HL-60 (cell line): Measurements from ENCODE around the gene MALSU1.

Source experiments
- DNase-seq, 2 experiments: peaks; one replicate each; pipeline ENCODE4 v3.0.0-alpha.2; 2010 to 2020; ENCODE audit warnings: low read depth in 1 of 2, low spot score in 1 of 2
- H3K27ac ChIP-seq: fragments of 250-450 bp; sonication (Bioruptor Pico); replicated peaks from 2 replicates; pipeline ENCODE4 v1.5.1; 2020; ENCODE audit warnings: mild to moderate bottlenecking, moderate library complexity
- H3K27me3 ChIP-seq: fragments of 250-450 bp; sonication (Bioruptor Pico); 2 replicates; pipeline ENCODE4 v1.5.1; 2021; ENCODE audit warnings: mild to moderate bottlenecking, moderate library complexity; ENCODE audit not compliant: insufficient read depth, poor library complexity, severe bottlenecking
- H3K4me3 ChIP-seq: replicated peaks from 2 replicates; pipeline ENCODE4 v1.5.1; 2011; ENCODE audit warnings: mild to moderate bottlenecking, control low read depth, low read length; ENCODE audit not compliant: insufficient read depth
- CTCF ChIP-seq: IDR thresholded peaks from one replicate; pipeline ENCODE4 v1.5.1; 2011; ENCODE audit warnings: low read length, control low read depth, inconsistent platforms; ENCODE audit not compliant: insufficient read depth
- GABPA ChIP-seq: IDR thresholded peaks from 2 replicates; pipeline ENCODE4 v1.6.1; 2012; ENCODE audit warnings: low read depth
- POLR2AphosphoS5 ChIP-seq: IDR thresholded peaks from 2 replicates; pipeline ENCODE4 v1.6.1; 2012; ENCODE audit warnings: low read depth
- SPI1 ChIP-seq: IDR thresholded peaks from 2 replicates; pipeline ENCODE4 v1.6.1; 2012; ENCODE audit warnings: low read depth, mild to moderate bottlenecking, borderline replicate concordance
- TF ChIP-seq, protein P1 (sequence below): IDR thresholded peaks from 2 replicates; pipeline ENCODE4 v1.6.1; 2012; ENCODE audit warnings: low read depth; ENCODE audit not compliant: insufficient replicate concordance

The MALSU1 gene

DNA sequence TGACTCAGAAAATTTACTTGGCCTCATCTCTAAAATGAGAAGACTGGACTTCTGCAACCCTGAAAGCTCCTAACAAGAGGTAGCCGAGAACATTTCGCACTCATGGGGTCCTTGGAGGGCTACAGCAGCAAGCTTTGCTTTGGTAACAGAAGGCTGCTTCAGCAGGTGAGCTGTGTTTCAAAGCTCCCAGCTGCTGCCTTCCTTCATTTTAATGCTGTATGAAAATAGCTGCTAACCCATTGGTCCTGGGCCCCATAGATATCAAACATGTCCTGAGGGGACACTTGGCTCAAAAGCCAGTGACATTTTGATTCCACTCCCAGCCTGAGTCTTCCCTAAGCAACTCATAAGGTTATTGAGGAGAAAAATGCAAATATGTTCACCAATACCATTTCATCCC, 14.3 kb upstream of the MALSU1 start:
- Histone ChIP-seq H3K27ac (no peak overlapping the region), H3K27me3 (no peaks in the 10 kb centered on the region), H3K4me3 (no peak overlapping the region)
- TF ChIP-seq POLR2AphosphoS5, result no peak
- TF ChIP-seq, protein P1, sequence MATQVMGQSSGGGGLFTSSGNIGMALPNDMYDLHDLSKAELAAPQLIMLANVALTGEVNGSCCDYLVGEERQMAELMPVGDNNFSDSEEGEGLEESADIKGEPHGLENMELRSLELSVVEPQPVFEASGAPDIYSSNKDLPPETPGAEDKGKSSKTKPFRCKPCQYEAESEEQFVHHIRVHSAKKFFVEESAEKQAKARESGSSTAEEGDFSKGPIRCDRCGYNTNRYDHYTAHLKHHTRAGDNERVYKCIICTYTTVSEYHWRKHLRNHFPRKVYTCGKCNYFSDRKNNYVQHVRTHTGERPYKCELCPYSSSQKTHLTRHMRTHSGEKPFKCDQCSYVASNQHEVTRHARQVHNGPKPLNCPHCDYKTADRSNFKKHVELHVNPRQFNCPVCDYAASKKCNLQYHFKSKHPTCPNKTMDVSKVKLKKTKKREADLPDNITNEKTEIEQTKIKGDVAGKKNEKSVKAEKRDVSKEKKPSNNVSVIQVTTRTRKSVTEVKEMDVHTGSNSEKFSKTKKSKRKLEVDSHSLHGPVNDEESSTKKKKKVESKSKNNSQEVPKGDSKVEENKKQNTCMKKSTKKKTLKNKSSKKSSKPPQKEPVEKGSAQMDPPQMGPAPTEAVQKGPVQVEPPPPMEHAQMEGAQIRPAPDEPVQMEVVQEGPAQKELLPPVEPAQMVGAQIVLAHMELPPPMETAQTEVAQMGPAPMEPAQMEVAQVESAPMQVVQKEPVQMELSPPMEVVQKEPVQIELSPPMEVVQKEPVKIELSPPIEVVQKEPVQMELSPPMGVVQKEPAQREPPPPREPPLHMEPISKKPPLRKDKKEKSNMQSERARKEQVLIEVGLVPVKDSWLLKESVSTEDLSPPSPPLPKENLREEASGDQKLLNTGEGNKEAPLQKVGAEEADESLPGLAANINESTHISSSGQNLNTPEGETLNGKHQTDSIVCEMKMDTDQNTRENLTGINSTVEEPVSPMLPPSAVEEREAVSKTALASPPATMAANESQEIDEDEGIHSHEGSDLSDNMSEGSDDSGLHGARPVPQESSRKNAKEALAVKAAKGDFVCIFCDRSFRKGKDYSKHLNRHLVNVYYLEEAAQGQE, result no peak
- no peak for TF ChIP-seq SPI1
- no peak for TF ChIP-seq GABPA
- no peak for TF ChIP-seq CTCF
- DNase-seq, result no peak

GRCh38 chr7:23285657-23286646, 13.2 kb upstream of the MALSU1 start:
- peak; percentile 57 to 76 for DNase-seq
- TF ChIP-seq GABPA (no peak), POLR2AphosphoS5 (no peak), CTCF (no peak), SPI1 (no peak)
- TF ChIP-seq, protein P1, result no peak
- Histone ChIP-seq H3K27ac (peak overlapping the region; percentile 25), H3K4me3 (no peak overlapping the region), H3K27me3 (no peaks in the 10 kb centered on the region)

DNA sequence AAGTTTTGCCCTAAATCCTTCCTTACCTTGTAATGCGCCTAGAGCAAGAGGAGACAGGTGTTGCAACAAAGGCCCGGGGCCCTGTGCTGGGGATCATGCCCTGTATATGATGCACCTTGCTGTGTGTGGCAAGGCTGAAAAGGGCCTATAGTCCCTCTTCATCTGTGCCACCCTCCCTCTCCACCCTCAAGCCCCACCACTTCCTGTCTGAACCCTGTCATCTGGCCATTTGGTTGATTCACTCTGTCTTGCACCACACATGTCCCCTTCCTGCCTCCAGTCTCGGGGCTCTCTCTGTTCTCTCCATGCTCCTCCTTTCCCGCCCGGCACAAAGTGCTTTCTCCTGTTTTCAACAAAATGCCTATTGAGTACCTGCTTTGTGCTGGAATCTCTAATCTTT, 11.5 kb upstream of the MALSU1 start:
- peak overlapping the region; percentile 25 for H3K27ac ChIP-seq
- TF ChIP-seq POLR2AphosphoS5 (peak; percentile 57; the same call in 1 of the 2 replicates), GABPA (0 out of 2 replicates have a peak, but pooled peaks have one; percentile 27), SPI1 (peak; percentile 36; the same call in 1 of the 2 replicates)
- TF ChIP-seq, protein P1, result no peak
- DNase-seq, result peak; percentile 64 to 87
- no peak overlapping the region for H3K4me3 ChIP-seq
- no peaks in the 10 kb centered on the region for H3K27me3 ChIP-seq
